RPMI8226 (cell line): ENCODE results near the gene NOS1.

Experiments used
- DNase-seq: peaks from one replicate; pipeline ENCODE4 v3.0.0-alpha.2; 2015

NOS1 gene

GRCh38 chr12:117328556-117329100, 32.8 kb downstream of the NOS1 start:
- no peak for DNase-seq

- no peak for DNase-seq
These were observed 39.0 kb downstream of the NOS1 start for GRCh38 chr12:117322428-117322827.

- no peak for DNase-seq
These were observed 39.9 kb downstream of the NOS1 start for GRCh38 chr12:117321572-117321971.

GRCh38 chr12:117318591-117318990, 42.8 kb downstream of the NOS1 start:
- DNase-seq, result no peak

- DNase-seq, result no peak
These were observed 45.1 kb downstream of the NOS1 start for GRCh38 chr12:117316336-117316735.

- no peak for DNase-seq
These were observed 47.5 kb downstream of the NOS1 start for GRCh38 chr12:117313926-117314325.

- no peak for DNase-seq
These were observed 48.7 kb downstream of the NOS1 start for GRCh38 chr12:117312770-117313169.

- DNase-seq, result no peak
These were observed 52.0 kb downstream of the NOS1 start for GRCh38 chr12:117309276-117309925.

- no peak for DNase-seq
These were observed 61.3 kb downstream of the NOS1 start for GRCh38 chr12:117300174-117300573.

GRCh38 chr12:117298648-117299225, 62.7 kb downstream of the NOS1 start:
- DNase-seq, result no peak

GRCh38 chr12:117298191-117298590, 63.2 kb downstream of the NOS1 start:
- DNase-seq, result no peak

GRCh38 chr12:117294189-117294603, 67.2 kb downstream of the NOS1 start:
- no peak for DNase-seq

- DNase-seq, result no peak
These were observed 67.9 kb downstream of the NOS1 start for GRCh38 chr12:117293510-117293909.

GRCh38 chr12:117292688-117293087, 68.7 kb downstream of the NOS1 start:
- DNase-seq, result no peak

GRCh38 chr12:117284140-117284539, 77.3 kb downstream of the NOS1 start:
- DNase-seq, result no peak

GRCh38 chr12:117282490-117282889, 78.9 kb downstream of the NOS1 start:
- DNase-seq, result no peak

GRCh38 chr12:117280019-117280680, 81.3 kb downstream of the NOS1 start:
- DNase-seq, result no peak

- peak; percentile 42 for DNase-seq
These were observed 81.8 kb downstream of the NOS1 start for GRCh38 chr12:117279606-117280005.

- no peak for DNase-seq
These were observed 83.6 kb downstream of the NOS1 start for GRCh38 chr12:117277875-117278274.

GRCh38 chr12:117273091-117273490, 88.3 kb downstream of the NOS1 start:
- no peak for DNase-seq

GRCh38 chr12:117272690-117273089, 88.7 kb downstream of the NOS1 start:
- no peak for DNase-seq

GRCh38 chr12:117262749-117263148, 98.7 kb downstream of the NOS1 start:
- no peak for DNase-seq

GRCh38 chr12:117261247-117261646, 100.2 kb downstream of the NOS1 start:
- DNase-seq, result no peak

- DNase-seq, result no peak
These were observed 106.0 kb downstream of the NOS1 start for GRCh38 chr12:117255386-117255785.
